ENCODE results near the gene C2orf69.

The C2orf69 gene

GRCh38 chr2:199973703-199974102 lies 62.6 kb downstream of the C2orf69 start:
- DNase-seq, result no peak

DNA sequence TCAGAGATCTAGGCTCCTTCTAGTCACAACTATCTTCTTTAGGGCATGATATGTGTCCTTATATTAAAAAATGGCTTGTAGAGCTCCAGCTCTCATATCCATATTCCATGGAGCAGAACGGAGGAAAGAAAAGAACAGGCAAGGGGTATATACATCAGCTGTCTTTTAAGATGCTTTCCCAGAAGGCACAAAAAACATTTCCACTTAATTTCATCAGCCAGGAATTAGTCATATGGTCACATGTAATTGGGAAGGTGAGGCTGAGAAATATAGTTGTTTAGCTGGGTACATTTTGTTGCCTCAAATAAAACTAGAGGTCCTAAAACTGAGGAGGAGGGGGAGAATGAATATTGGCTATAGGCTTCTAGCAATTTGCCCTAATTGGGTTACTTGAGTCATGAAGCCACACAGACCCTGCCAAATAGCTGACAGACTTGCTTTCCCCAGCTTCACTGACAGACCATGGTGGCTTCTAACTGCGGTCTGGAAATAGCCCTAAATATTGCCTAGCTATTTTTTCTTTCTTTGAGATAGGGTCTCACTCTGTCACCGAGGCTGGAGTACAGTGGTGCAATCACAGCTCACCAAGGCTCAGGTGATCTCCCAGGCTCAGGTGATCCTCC lies 64.3 kb downstream of the C2orf69 start:
- DNase-seq, result no peak

Measured in left hindlimb (tissue), 1 donor.